Stimulated activated CD4-positive, alpha-beta T cell treated with anti-CD3 and anti-CD28 coated beads, Interleukin-1b, Interleukin-23, amount 100 ng/mL, for 1 hour (primary cell): ENCODE data around the gene CACNA1I.
A peak's percentile ranks its signal among the peaks of the same experiment; 100 is the strongest.
"Not testable (repeated sequence)": the region's sequence is repeated elsewhere in the genome, so short reads cannot be mapped to it uniquely, and the experiment has no call there.

Experiments
- DNase-seq, 2 donors: peaks; one replicate each; pipeline ENCODE4 v3.0.0-alpha.2; 2020; ENCODE audit warnings: low read depth in 2 of 2

The CACNA1I gene

GRCh38 chr22:39570665-39571064, at the start of gene CACNA1I:
Gene CACNA1I (plus strand): TSS chr22:39570753. CDS start chr22:39570753, 0 bp downstream.
- DNase-seq: no peak

DNA sequence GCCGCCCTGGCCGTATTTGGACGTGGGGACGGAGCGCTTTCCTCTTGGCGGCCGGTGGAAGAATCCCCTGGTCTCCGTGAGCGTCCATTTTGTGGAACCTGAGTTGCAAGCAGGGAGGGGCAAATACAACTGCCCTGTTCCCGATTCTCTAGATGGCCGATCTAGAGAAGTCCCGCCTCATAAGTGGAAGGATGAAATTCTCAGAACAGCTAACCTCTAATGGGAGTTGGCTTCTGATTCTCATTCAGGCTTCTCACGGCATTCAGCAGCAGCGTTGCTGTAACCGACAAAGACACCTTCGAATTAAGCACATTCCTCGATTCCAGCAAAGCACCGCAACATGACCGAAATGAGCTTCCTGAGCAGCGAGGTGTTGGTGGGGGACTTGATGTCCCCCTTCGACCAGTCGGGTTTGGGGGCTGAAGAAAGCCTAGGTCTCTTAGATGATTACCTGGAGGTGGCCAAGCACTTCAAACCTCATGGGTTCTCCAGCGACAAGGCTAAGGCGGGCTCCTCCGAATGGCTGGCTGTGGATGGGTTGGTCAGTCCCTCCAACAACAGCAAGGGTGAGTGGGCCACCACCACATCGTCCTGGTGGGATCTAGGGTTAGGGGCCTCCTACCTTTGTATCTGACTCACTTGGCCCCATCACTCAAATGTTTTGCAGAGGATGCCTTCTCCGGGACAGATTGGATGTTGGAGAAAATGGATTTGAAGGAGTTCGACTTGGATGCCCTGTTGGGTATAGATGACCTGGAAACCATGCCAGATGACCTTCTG, 49.3 kb upstream of the CACNA1I start:
- DNase-seq: not testable (repeated sequence)

GRCh38 chr22:39522091-39522490, 48.5 kb upstream of the CACNA1I start:
- not testable (repeated sequence) for DNase-seq

DNA sequence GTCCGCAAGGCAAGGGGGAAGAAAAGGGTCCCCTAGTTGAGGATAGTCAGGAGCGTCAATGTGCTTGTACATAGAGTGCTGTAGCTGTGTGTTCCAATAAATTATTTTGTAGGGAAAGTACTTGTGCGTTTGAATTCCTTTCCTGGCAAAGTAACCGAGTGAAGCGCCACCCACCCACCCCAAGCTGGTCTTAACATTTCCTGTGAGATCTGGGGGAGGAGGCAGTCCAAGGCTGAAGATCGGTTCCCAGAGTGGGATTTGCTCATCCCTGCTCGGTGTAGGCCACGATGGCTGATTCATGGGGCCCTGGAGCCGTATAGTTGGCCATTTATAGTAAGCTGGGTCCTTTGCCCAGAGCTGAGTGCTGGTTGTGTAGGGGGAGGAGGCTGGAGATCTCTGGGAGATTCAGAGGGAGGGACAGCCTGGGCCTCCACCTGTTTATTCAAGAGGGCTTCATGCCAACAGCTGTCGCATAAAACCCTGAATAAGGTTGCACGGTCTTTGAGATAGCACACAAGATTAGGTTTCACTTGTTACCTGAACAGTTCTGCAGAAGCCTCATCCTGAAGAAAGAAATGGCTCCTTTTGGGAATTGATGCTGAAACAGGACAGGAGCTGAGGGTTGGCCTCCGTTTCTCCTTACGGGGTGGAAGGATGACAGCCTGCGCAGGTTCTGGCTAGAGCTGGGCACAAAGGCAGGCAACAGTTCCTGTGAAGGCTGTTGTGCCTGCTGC, 47.8 kb upstream of the CACNA1I start:
- DNase-seq: no peak

DNA sequence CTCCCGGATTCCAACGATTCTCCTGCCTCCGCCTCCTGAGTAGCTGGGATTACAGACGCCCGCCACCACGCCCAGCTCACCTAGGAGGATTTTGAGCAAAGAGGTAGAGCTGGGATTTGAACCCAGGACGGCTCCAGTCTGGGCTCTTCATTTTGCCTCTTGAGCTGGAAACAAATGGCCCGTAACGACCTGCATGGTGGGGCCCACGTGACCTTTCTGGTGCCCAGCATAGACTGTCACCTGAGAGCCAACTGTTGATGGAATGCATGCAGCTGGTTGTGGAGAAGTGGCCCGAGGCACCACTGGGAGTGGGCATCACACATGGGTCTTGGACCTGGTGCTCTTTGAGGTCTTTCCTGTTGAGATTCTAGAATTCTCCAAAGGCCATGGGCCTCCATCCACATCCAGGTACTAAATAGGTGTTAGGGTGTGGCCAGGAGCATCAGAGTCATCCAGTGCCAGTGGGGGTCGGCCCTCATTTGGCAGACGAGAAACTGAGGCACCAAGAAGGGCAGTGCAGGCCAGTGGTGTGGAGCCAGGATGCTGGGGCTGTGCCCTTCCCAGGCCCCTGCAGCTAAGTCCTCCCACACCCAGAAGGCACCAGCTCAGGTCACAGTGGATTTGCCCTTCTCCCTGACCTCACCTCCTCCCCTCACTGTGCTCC, 46.3 kb upstream of the CACNA1I start:
- DNase-seq: no peak

- no peak for DNase-seq
Observed at GRCh38 chr22:39524753-39525657, 45.5 kb upstream of the CACNA1I start.

DNA sequence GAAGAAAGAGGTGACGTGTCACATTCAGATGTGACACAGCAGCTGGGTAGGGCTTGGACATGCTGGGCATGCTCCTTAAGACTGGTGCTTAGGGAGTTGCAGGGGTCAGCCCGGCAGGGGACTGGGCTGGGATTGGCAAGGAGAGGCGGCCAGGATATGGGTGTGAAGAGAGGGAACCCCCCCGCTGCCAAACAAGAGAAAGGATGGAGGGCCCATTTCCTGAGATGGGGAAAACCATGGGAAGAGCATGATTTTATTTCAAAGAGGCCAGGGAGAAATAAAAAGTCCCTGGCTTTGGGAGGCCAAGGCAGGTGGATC, 44.9 kb upstream of the CACNA1I start:
- DNase-seq: no peak

GRCh38 chr22:39526736-39527171, 43.8 kb upstream of the CACNA1I start:
- no peak for DNase-seq

DNA sequence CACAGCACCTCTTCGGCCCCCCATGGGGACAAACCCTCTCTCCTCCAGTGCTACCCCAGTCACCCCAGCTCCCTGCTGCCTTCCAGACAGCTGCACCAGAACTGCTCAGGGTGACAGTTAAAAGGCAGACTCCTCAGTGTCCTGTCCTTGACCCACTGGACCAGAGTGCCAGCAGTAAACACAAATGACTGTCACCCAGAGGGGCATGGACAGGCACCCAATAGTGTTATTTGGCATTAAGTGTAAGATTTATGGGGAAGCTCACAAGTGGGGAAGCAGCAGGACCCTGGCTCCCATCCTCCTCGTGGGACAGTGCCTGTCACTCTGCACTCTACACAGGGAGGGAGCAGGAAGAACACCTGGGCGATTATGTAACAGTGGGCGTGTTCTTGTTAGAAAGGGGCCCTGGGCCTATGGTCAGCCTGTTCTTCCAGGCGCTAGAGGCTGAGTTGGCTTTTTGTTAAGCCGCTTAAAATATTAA, 43.0 kb upstream of the CACNA1I start:
- no peak for DNase-seq

- no peak for DNase-seq
Observed at GRCh38 chr22:39528080-39528661, 42.4 kb upstream of the CACNA1I start.

DNA sequence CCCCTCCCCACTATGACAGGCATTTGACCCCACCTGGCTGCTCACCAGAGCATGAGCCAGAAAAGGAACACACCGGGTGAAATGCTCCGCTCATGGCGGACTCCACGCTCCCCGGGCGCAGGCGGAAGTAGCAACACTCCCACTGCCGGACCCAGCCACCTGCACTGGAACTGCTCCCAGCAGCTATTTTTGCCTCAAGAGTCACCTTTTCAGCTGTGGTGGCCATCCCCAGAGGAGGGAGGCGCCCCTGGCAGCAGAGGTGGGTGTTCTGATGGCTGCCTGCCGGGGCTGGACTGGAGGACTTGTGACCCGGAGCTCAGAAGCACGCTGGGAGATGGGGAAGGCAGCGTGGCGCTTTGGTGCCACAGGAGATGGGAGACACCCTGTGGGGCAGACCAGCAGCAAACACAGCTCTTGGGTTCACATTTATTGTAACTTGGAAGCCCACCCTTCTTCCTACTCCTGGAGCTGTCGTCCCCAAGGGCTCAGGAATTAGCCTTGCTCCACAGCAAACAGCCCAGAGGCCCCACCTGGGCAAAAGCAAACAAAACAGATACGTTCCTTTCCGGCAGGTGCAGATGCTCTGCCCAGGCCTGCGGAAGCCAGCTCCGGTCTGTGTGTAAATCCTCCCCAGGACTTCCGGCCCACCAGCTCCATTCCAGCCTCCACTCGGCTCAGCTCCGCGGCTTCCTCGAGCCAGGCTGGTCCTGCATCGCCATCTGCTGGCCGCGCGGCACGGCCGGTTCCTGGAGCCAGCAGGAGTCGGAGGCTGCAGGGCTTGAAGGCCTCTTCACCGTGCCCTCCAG, 41.7 kb upstream of the CACNA1I start:
- DNase-seq: peak; percentile 74 to 87

DNA sequence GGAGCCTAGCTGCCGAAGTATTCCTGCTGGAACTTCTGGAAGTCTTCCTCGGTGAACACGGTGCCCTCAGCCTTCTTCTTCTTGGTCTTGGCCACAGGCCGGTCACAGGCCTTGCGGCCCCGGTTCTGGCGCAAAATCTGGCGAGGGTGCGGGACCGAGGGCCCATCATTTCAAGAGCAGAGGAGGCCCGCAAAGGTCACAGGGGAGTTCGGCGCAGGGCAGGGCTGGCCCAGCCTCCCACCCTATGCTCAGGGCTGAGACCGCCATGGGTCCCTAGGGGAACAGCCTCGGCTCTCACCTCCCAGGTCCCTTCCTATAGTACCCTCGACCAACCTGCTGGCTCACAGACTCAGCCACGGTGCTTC, 41.1 kb upstream of the CACNA1I start:
- DNase-seq: no peak

GRCh38 chr22:39530116-39530515, 40.4 kb upstream of the CACNA1I start:
- no peak for DNase-seq

GRCh38 chr22:39530692-39531331, 39.7 kb upstream of the CACNA1I start:
- DNase-seq: no peak

- DNase-seq: peak; percentile 98
Observed at GRCh38 chr22:39532215-39533073, 38.1 kb upstream of the CACNA1I start, which contains the start of gene RPS19BP1. Gene RPS19BP1 (minus strand): TSS chr22:39532748. CDS start chr22:39532738, 10 bp downstream.

DNA sequence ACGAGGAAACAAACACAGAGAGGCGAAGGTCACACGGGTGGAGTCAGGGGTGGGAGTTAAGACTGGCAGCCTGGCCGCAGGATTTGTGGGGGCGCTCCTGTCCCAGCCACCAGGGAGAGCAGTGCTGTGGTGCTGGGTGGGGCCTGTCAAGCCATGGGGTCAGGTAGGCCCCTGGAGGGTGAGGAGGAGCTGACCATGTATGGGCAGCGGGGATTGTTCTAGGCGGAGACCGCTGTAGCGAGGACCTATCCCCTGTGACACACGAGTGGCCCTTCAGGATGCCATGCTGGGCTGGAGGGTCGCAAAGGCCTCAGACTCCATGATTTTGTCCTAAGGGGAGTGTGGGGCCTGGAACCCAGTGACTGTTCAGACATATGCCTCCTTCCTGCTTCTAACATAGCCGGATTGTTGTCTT, 36.5 kb upstream of the CACNA1I start:
- DNase-seq: no peak

GRCh38 chr22:39534591-39535356, 35.8 kb upstream of the CACNA1I start:
- DNase-seq: peak; percentile 54 to 76

DNA sequence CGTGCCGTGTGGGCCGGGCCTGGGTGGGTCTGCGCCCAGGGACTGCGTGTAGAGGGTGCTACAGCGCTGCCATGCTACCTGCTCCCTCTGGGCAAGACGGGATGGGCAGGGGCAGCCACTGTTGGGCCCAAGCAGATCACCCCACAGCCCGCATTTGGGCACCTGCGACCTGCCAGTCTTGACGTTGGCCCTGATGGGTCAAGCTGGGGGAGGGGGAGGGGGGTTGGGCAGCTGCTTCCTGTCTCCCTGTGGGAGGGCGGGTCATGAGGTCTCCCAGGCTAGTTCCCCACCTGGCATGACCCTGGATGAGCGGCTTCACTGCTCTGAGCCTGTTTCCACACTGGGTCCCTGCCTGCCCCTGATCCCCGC, 35.2 kb upstream of the CACNA1I start:
- DNase-seq: no peak
